Karpas-422 (cell line): ENCODE results near the gene UPF1. TPM values are rescaled to one million over a fixed set of nuclear protein-coding genes. Genes with fewer than 3 reads are reported as not detected.
"Not testable (repeated sequence)": the region's sequence is repeated elsewhere in the genome, so short reads cannot be mapped to it uniquely, and the experiment has no call there.

ENCODE experiments used
- DNase-seq: peaks from one replicate; pipeline ENCODE4 v3.0.0-alpha.2; 2015
- H2AFZ ChIP-seq: fragments of 200-600 bp; sonication (generic); 2 replicates; pipeline ENCODE4 v1.6.1; 2014; ENCODE audit warnings: antibody characterized with exemption, low read length, mixed read lengths
- H3K27ac ChIP-seq: fragments of 200-600 bp; sonication (generic); 2 replicates; pipeline ENCODE4 v1.5.1; 2014; ENCODE audit warnings: mild to moderate bottlenecking, low read length, moderate library complexity
- H3K27me3 ChIP-seq: fragments of 200-600 bp; sonication (generic); 2 replicates; pipeline ENCODE4 v1.6.1; 2014; ENCODE audit warnings: low read length, mixed read lengths
- H3K36me3 ChIP-seq: fragments of 200-600 bp; sonication (generic); 2 replicates; pipeline ENCODE4 v1.6.1; 2014; ENCODE audit warnings: low read length, mixed read lengths; ENCODE audit not compliant: insufficient read depth
- H3K4me1 ChIP-seq: fragments of 200-600 bp; sonication (generic); 2 replicates; pipeline ENCODE4 v1.6.1; 2014; ENCODE audit warnings: mild to moderate bottlenecking, low read length, mixed read lengths
- H3K4me2 ChIP-seq: fragments of 200-600 bp; sonication (generic); 2 replicates; pipeline ENCODE4 v1.6.1; 2014; ENCODE audit warnings: low read length, low read depth, mild to moderate bottlenecking; ENCODE audit not compliant: poor library complexity, severe bottlenecking
- H3K4me3 ChIP-seq: fragments of 200-600 bp; sonication (generic); 2 replicates; pipeline ENCODE4 v1.5.1; 2014; ENCODE audit warnings: mild to moderate bottlenecking, antibody characterized with exemption, low read length, mixed read lengths
- H3K79me2 ChIP-seq: fragments of 200-600 bp; sonication (generic); 2 replicates; pipeline ENCODE4 v1.6.1; 2014; ENCODE audit warnings: mild to moderate bottlenecking, low read length, mixed read lengths
- H3K9ac ChIP-seq: fragments of 200-600 bp; sonication (generic); 2 replicates; pipeline ENCODE4 v1.6.0; 2014; ENCODE audit warnings: low read length
- H3K9me2 ChIP-seq: fragments of 200-600 bp; sonication (generic), shearing (Covaris generic); replicated peaks from 2 replicates; pipeline ENCODE4 v1.6.0; 2014; ENCODE audit warnings: mild to moderate bottlenecking, low read length, moderate library complexity; ENCODE audit not compliant: insufficient read depth
- H3K9me3 ChIP-seq: fragments of 300-700, 200-600 bp; sonication (generic); 2 replicates; pipeline ENCODE4 v1.6.1; 2014; ENCODE audit warnings: low read length, mixed read lengths
- H4K20me1 ChIP-seq: fragments of 200-600 bp; sonication (generic); 2 replicates; pipeline ENCODE4 v1.6.1; 2014; ENCODE audit warnings: mild to moderate bottlenecking, antibody characterized with exemption, low read length, low read depth; ENCODE audit not compliant: insufficient read depth
- total RNA-seq: library from RNA; depleted of rRNA; stranded (reverse); fragments of >200 nt; shearing (Covaris generic); gene quantifications from 2 replicates; pipeline ENCODE4 v1.2.3, GENCODE V29; 2014; ENCODE audit warnings: low replicate concordance; rRNA removed

The UPF1 gene
- total RNA-seq, 1 experiment from 2014 or later, result 30.6 TPM

GRCh38 chr19:18910801-18911436 lies 79.2 kb downstream of the UPF1 start:
- Histone ChIP-seq H3K9ac (no peak overlapping the region), H2AFZ (no peak overlapping the region), H3K36me3 (peaks cover 10% of the 10 kb centered on the region; the same call in 1 of the 2 replicates), H3K79me2 (peaks cover 21% of the 10 kb centered on the region), H3K9me2 (no peaks in the 10 kb centered on the region), H3K4me1 (no peaks in the 10 kb centered on the region), H3K9me3 (no peaks in the 10 kb centered on the region), H4K20me1 (peaks cover 15% of the 10 kb centered on the region; the same call in 1 of the 2 replicates), H3K27ac (no peak overlapping the region), H3K4me2 (no peak overlapping the region), H3K4me3 (no peak overlapping the region), H3K27me3 (no peaks in the 10 kb centered on the region)
- no peak for DNase-seq

- Histone ChIP-seq H4K20me1 (peaks cover 15% of the 10 kb centered on the region; the same call in 1 of the 2 replicates), H3K9me2 (no peaks in the 10 kb centered on the region), H3K4me3 (no peak overlapping the region), H3K9me3 (no peaks in the 10 kb centered on the region), H2AFZ (no peak overlapping the region), H3K4me2 (no peak overlapping the region), H3K9ac (no peak overlapping the region), H3K4me1 (peaks cover 5% of the 10 kb centered on the region), H3K36me3 (peaks cover 10% of the 10 kb centered on the region; the same call in 1 of the 2 replicates), H3K27me3 (no peaks in the 10 kb centered on the region), H3K79me2 (peaks cover 39% of the 10 kb centered on the region), H3K27ac (no peak overlapping the region)
- no peak for DNase-seq
Observed at GRCh38 chr19:18912933-18913332, 81.2 kb downstream of the UPF1 start.

GRCh38 chr19:18913466-18913865 lies 81.7 kb downstream of the UPF1 start:
- Histone ChIP-seq H3K9me2 (no peaks in the 10 kb centered on the region), H3K4me1 (peaks cover 10% of the 10 kb centered on the region), H3K9me3 (no peaks in the 10 kb centered on the region), H3K27me3 (no peaks in the 10 kb centered on the region), H3K36me3 (peaks cover 10% of the 10 kb centered on the region; the same call in 1 of the 2 replicates), H4K20me1 (peaks cover 15% of the 10 kb centered on the region; the same call in 1 of the 2 replicates), H3K4me2 (no peak overlapping the region), H3K27ac (no peak overlapping the region), H2AFZ (no peak overlapping the region), H3K4me3 (no peak overlapping the region), H3K9ac (no peak overlapping the region), H3K79me2 (peaks cover 44% of the 10 kb centered on the region)
- no peak for DNase-seq

GRCh38 chr19:18915639-18916038 lies 83.9 kb downstream of the UPF1 start:
- Histone ChIP-seq H3K4me1 (peaks cover 17% of the 10 kb centered on the region), H3K79me2 (peaks cover 60% of the 10 kb centered on the region), H3K9me3 (no peaks in the 10 kb centered on the region), H4K20me1 (peaks cover 14% of the 10 kb centered on the region; the same call in 1 of the 2 replicates), H3K4me2 (no peak overlapping the region), H3K27ac (no peak overlapping the region), H3K9ac (no peak overlapping the region), H2AFZ (no peak overlapping the region), H3K9me2 (no peaks in the 10 kb centered on the region), H3K4me3 (no peak overlapping the region), H3K27me3 (no peaks in the 10 kb centered on the region), H3K36me3 (peaks cover 10% of the 10 kb centered on the region; the same call in 1 of the 2 replicates)
- peak; percentile 78 for DNase-seq

- H3K27me3 ChIP-seq, DNase-seq, H4K20me1 ChIP-seq, H3K27ac ChIP-seq, H3K9me2 ChIP-seq, H2AFZ ChIP-seq, H3K9me3 ChIP-seq: not testable (repeated sequence)
- H3K4me1 ChIP-seq, result peaks cover 22% of the 10 kb centered on the region
- peak overlapping the region; percentile 73 for H3K4me2 ChIP-seq
- H3K36me3 ChIP-seq, result peaks cover 10% of the 10 kb centered on the region; the same call in 1 of the 2 replicates
- peak overlapping the region; percentile 79; the same call in 1 of the 2 replicates for H3K9ac ChIP-seq
- H3K4me3 ChIP-seq, result peak overlapping the region; percentile 45; the same call in 1 of the 2 replicates
- H3K79me2 ChIP-seq, result peaks cover 70% of the 10 kb centered on the region
Observed at GRCh38 chr19:18917593-18917992, 85.8 kb downstream of the UPF1 start.

Other genes with a start within 250 kb of the UPF1 start
- 45.7 and 76.8 TPM in 2 replicates for gene REX1BD, start 243.2 kb upstream of the UPF1 start, total RNA-seq
- gene CRLF1, start 225.2 kb upstream of the UPF1 start, total RNA-seq, result 3.0 TPM in 1 of 2 replicates, not detected in the other
- gene TMEM59L, start 219.1 kb upstream of the UPF1 start, total RNA-seq, result 0.43 and 2.5 TPM in 2 replicates
- 3.7 and 4.0 TPM in 2 replicates for gene KLHL26, start 194.9 kb upstream of the UPF1 start, total RNA-seq
- gene CRTC1, start 148.3 kb upstream of the UPF1 start, total RNA-seq, result 3.7 and 5.5 TPM in 2 replicates
- gene COMP, start 40.7 kb upstream of the UPF1 start, total RNA-seq, result not detected in 2 replicates
- not detected in 2 replicates for gene CERS1, start 64.2 kb downstream of the UPF1 start, total RNA-seq
- 145 and 153 TPM in 2 replicates for gene COPE, start 87.4 kb downstream of the UPF1 start, total RNA-seq
- gene DDX49, start 87.8 kb downstream of the UPF1 start, total RNA-seq, result 49.3 and 74.5 TPM in 2 replicates
- 0.90 TPM in 1 of 2 replicates, not detected in the other for gene HOMER3, start 109.3 kb downstream of the UPF1 start, total RNA-seq
- 71.7 and 74.1 TPM in 2 replicates for gene SUGP2, start 201.6 kb downstream of the UPF1 start, total RNA-seq
- gene ARMC6, start 201.6 kb downstream of the UPF1 start, total RNA-seq, result 25.1 and 43.6 TPM in 2 replicates
- 4.5 and 6.2 TPM in 2 replicates for gene SLC25A42, start 232.0 kb downstream of the UPF1 start, total RNA-seq